Keratinocyte (primary cell): ENCODE results near the gene MYO1H. TPM values are rescaled to one million over a fixed set of nuclear protein-coding genes. Genes with fewer than 3 reads are reported as not detected.

Experiments
- DNase-seq: peaks from one replicate; pipeline ENCODE4 v3.0.0-alpha.2; 2011; ENCODE audit warnings: low read depth, missing footprints, low spot score
- FAIRE-seq: peaks from 2 replicates; lab custom pipeline; 2011; peaks lifted over from hg19 to GRCh38; lab: Jason Lieb, UNC
- H2AFZ ChIP-seq: 2 replicates; pipeline ENCODE4 v1.6.0; 2012; ENCODE audit warnings: low read length, control low read depth, inconsistent platforms; ENCODE audit not compliant: control insufficient read depth
- H3K27ac ChIP-seq: 2 replicates; pipeline ENCODE4 v1.5.1; 2011; ENCODE audit warnings: low read length; ENCODE audit not compliant: control insufficient read depth, insufficient read depth
- H3K27me3 ChIP-seq: 3 replicates; pipeline ENCODE4 v1.6.0; 2011; ENCODE audit warnings: low read length; ENCODE audit not compliant: control insufficient read depth, insufficient read depth; ENCODE audit errors: extremely low read depth
- H3K36me3 ChIP-seq, 2 experiments: 2 replicates in 1 of 2; 3 replicates in 1 of 2; pipeline ENCODE4 v1.5.1; 2011; ENCODE audit warnings: low read length in 2 of 2, mild to moderate bottlenecking in 1 of 2; ENCODE audit not compliant: control insufficient read depth in 2 of 2, insufficient read depth in 2 of 2; ENCODE audit errors: extremely low read depth in 1 of 2
- H3K4me1 ChIP-seq: 3 replicates; pipeline ENCODE4 v1.5.1; 2011; ENCODE audit warnings: low read length; ENCODE audit not compliant: control insufficient read depth, insufficient read depth; ENCODE audit errors: extremely low read depth
- H3K4me2 ChIP-seq: 3 replicates; pipeline ENCODE4 v1.6.0; 2011; ENCODE audit warnings: low read depth, low read length; ENCODE audit not compliant: control insufficient read depth, insufficient read depth; ENCODE audit errors: extremely low read depth
- H3K4me3 ChIP-seq, 3 experiments: fragments of 200-600 bp in 1 of 3; sonication (generic) in 1 of 3; 2 replicates in 2 of 3; 3 replicates in 1 of 3; pipeline ENCODE4 v1.5.1; 2011 to 2016; ENCODE audit warnings: low read length in 3 of 3, mild to moderate bottlenecking in 3 of 3, control low read depth in 2 of 3, inconsistent platforms in 1 of 3, low read depth in 1 of 3, mixed read lengths in 1 of 3, mixed run types in 1 of 3, moderate library complexity in 1 of 3; ENCODE audit not compliant: control insufficient read depth in 2 of 3, insufficient read depth in 2 of 3; ENCODE audit errors: extremely low read depth in 1 of 3
- H3K79me2 ChIP-seq: 2 replicates; pipeline ENCODE4 v1.6.0; 2012; ENCODE audit warnings: low read length; ENCODE audit not compliant: control insufficient read depth, insufficient read depth
- H3K9ac ChIP-seq: 3 replicates; pipeline ENCODE4 v1.6.0; 2011; ENCODE audit warnings: low read length; ENCODE audit not compliant: control insufficient read depth, insufficient read depth; ENCODE audit errors: extremely low read depth
- H3K9me1 ChIP-seq: 3 replicates; pipeline ENCODE4 v1.6.0; 2011; ENCODE audit warnings: low read length; ENCODE audit not compliant: control insufficient read depth, insufficient read depth; ENCODE audit errors: extremely low read depth
- H3K9me3 ChIP-seq: 2 replicates; pipeline ENCODE4 v1.5.1; 2012; ENCODE audit warnings: low read depth, low read length; ENCODE audit not compliant: control insufficient read depth
- H4K20me1 ChIP-seq: 3 replicates; pipeline ENCODE4 v1.6.0; 2011; ENCODE audit warnings: low read length; ENCODE audit not compliant: control insufficient read depth, insufficient read depth; ENCODE audit errors: extremely low read depth
- CTCF ChIP-seq, 3 experiments: IDR thresholded peaks in 1 of 3; conservative IDR thresholded peaks in 1 of 3; optimal IDR thresholded peaks in 1 of 3; 2 replicates in 2 of 3; 3 replicates in 1 of 3; pipeline versions ENCODE3 to v1.5.1; 2011; ENCODE audit warnings: low read length in 3 of 3, mild to moderate bottlenecking in 3 of 3, moderate library complexity in 2 of 3, control low read depth in 1 of 3, inconsistent platforms in 1 of 3; ENCODE audit not compliant: insufficient read depth in 2 of 3; ENCODE audit errors: extremely low read depth in 1 of 3
- EZH2 ChIP-seq: IDR thresholded peaks from one replicate; pipeline ENCODE4 v1.6.1; 2012; ENCODE audit warnings: inconsistent platforms, mild to moderate bottlenecking, low read length, moderate library complexity
- dilution Hi-C: fragments of 300-500 bp; cut with MboI; formaldehyde crosslinking; loops from one replicate; pipeline ENCODE4 v1.7.0; 2020; ENCODE audit warnings: low sequenced_read_pairs; ENCODE audit not compliant: extremely low pct_ligation_motif_present
- polyA plus RNA-seq, 5 experiments: library from polyadenylated mRNA; depleted of rRNA in 3 of 5; stranded (reverse) in 3 of 5; stranded (forward) in 1 of 5; unstranded in 1 of 5; fragments of >200 nt; gene quantifications; 1 replicate in 1 of 5; 2 replicates in 3 of 5; 3 replicates in 1 of 5; pipeline versions ENCODE4 v1.2.1 to v1.2.3, GENCODE V29; 2011 to 2012; ENCODE audit warnings: missing spikeins in 2 of 5, low read depth in 1 of 5, low replicate concordance in 1 of 5

The MYO1H gene
- polyA plus RNA-seq, 1 donor (not counting 4 experiments of a cell fraction or from before 2014, with no cell fraction given) = not detected

- Histone ChIP-seq H3K9me1 (no peaks in the 10 kb centered on the region), H2AFZ (no peak overlapping the region), H3K4me3 (no peak overlapping the region), H3K4me1 (no peaks in the 10 kb centered on the region), H3K79me2 (no peaks in the 10 kb centered on the region), H4K20me1 (no peaks in the 10 kb centered on the region), H3K9ac (no peak overlapping the region), H3K27ac (no peak overlapping the region), H3K36me3 (no peaks in the 10 kb centered on the region), H3K27me3 (no peaks in the 10 kb centered on the region), H3K4me2 (no peak overlapping the region), H3K9me3 (no peaks in the 10 kb centered on the region)
- DNase-seq = no peak
- no peak for TF ChIP-seq CTCF (optimal IDR thresholded peaks at IDR 0.05 in 1 of 3, IDR thresholded peaks at IDR 0.05 in 1 of 3, conservative IDR thresholded peaks at IDR 0.05 in 1 of 3; ENCODE audit: extremely low read depth in 1 of 3, insufficient read depth in 2 of 3, low read length in 3 of 3)
- TF ChIP-seq EZH2 = no peak
- dilution Hi-C loops = loop anchor here (5.0 kb wide), 1 partner anchor 53 kb away; no protein-coding TSS in a partner anchor
- no peak for FAIRE-seq
Measured at GRCh38 chr12:109330282-109331230, 17.1 kb upstream of the MYO1H start.

- no peak for DNase-seq
- dilution Hi-C loops = loop anchor here (5.0 kb wide), 1 partner anchor 54 kb away; no protein-coding TSS in a partner anchor
Measured at GRCh38 chr12:109331301-109331952, 16.3 kb upstream of the MYO1H start.

More at GRCh38 chr12:109331301-109331952, 16.3 kb upstream of the MYO1H start:
- Histone ChIP-seq H2AFZ (no peak overlapping the region), H4K20me1 (no peaks in the 10 kb centered on the region), H3K9me1 (no peaks in the 10 kb centered on the region), H3K79me2 (no peaks in the 10 kb centered on the region), H3K9ac (no peak overlapping the region), H3K9me3 (no peaks in the 10 kb centered on the region), H3K4me2 (no peak overlapping the region), H3K27me3 (no peaks in the 10 kb centered on the region), H3K36me3 (no peaks in the 10 kb centered on the region), H3K27ac (no peak overlapping the region), H3K4me1 (no peaks in the 10 kb centered on the region), H3K4me3 (no peak overlapping the region)
- TF ChIP-seq EZH2 = no peak
- TF ChIP-seq CTCF (optimal IDR thresholded peaks at IDR 0.05 in 1 of 3, IDR thresholded peaks at IDR 0.05 in 1 of 3, conservative IDR thresholded peaks at IDR 0.05 in 1 of 3; ENCODE audit: extremely low read depth in 1 of 3, insufficient read depth in 2 of 3, low read length in 3 of 3) = no peak
- FAIRE-seq = no peak
